Muscle layer of colon (tissue), 2 donors: ENCODE measurements around the gene FEM1C.
"Not testable (repeated sequence)": the region's sequence is repeated elsewhere in the genome, so short reads cannot be mapped to it uniquely, and the experiment has no call there.

ENCODE experiments used
- H3K27ac ChIP-seq: one replicate; pipeline ENCODE4 v1.7.0; 2013; ENCODE audit warnings: low read depth, mild to moderate bottlenecking, low read length, moderate library complexity
- H3K27me3 ChIP-seq, 2 donors: one replicate each; pipeline ENCODE4 v1.7.0; 2013; ENCODE audit warnings: low read length in 2 of 2, mild to moderate bottlenecking in 2 of 2; ENCODE audit not compliant: insufficient read depth in 2 of 2, control insufficient read depth in 1 of 2
- H3K36me3 ChIP-seq: one replicate; pipeline ENCODE4 v1.7.0; 2013; ENCODE audit warnings: mild to moderate bottlenecking, low read length; ENCODE audit not compliant: insufficient read depth
- H3K4me1 ChIP-seq: one replicate; pipeline ENCODE4 v1.7.0; 2013; ENCODE audit warnings: mild to moderate bottlenecking, low read length; ENCODE audit not compliant: insufficient read depth
- H3K4me3 ChIP-seq, 2 donors: one replicate each; pipeline ENCODE4 v1.7.0; 2013; ENCODE audit warnings: low read length in 2 of 2, low read depth in 1 of 2, mild to moderate bottlenecking in 1 of 2, moderate library complexity in 1 of 2
- H3K9ac ChIP-seq: one replicate; pipeline ENCODE4 v1.7.0; 2013; ENCODE audit warnings: low read length
- H3K9me3 ChIP-seq: one replicate; pipeline ENCODE4 v1.7.0; 2013; ENCODE audit warnings: mild to moderate bottlenecking, low read length
- donor health status: abdominal sarcoma.
- donor health status: Adenocarcinoma of cecum.

The FEM1C gene

DNA sequence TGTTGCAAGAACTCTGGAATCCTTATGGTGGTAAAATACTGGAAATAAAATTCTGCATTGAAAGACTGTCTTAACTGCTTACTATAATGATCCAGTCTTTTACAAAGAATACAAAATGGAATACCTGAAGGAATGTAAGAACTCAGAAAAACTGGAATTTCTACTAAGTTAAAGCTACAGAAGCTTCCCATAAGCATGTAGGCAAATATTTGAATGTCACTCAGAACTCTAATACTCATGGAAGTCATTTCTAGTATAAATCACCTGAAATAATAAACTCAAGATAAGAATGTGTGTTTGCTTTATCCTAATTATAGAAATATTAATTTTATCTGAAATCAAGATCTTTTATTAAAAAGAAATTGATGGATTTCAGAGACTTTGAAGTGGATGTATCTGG lies 54.8 kb downstream of the FEM1C start:
- Histone ChIP-seq H3K9ac (no peak overlapping the region), H3K4me1 (no peaks in the 10 kb centered on the region), H3K27me3 (no peaks in the 10 kb centered on the region), H3K36me3 (no peaks in the 10 kb centered on the region), H3K27ac (no peak overlapping the region), H3K9me3 (no peaks in the 10 kb centered on the region), H3K4me3 (no peak overlapping the region)

DNA sequence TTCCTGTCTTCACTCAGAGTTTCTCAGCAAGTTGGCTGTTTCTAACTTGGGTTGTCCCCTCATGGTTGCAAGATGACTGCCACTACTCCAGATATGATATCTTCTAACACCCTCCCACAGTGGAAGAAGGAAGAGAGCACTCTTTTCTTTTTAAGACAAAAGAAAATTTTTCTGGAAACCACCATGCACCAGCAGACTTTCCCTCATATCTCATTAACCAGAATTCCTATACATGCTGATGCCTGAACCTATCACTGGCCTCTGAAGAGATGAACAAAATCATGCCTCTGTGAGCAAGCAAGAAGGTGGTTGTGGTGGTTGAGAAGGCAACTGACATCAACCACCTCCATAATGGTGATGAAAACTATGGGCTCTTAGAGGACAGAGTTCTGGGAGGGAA lies 56.8 kb downstream of the FEM1C start:
- H3K27ac ChIP-seq: no peak overlapping the region
- no peaks in the 10 kb centered on the region for H3K4me1 ChIP-seq
- no peaks in the 10 kb centered on the region for H3K36me3 ChIP-seq
- H3K4me3 ChIP-seq: no peak overlapping the region
- no peak overlapping the region for H3K9ac ChIP-seq
- H3K27me3 ChIP-seq: no peaks in the 10 kb centered on the region
- no peaks in the 10 kb centered on the region for H3K9me3 ChIP-seq

DNA sequence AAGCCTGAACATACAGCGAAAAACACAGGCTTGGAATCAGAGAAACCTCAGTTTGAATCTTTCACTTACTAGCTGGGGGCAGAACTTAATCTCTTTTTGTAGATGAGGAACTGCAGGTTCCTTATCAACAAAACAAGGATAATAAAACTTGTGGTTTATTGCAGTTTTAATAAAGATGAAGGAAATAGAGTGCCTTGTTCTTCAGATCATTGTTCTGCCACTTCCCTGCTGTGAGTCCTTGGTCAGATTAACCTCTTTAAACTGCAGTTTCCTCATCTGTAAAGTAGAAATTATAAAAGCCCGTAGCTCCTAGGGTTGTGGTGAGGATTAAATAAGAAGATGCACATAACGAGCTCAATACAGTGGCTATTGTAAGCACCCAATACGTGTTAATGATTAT lies 57.4 kb downstream of the FEM1C start:
- no peak overlapping the region for H3K9ac ChIP-seq
- no peak overlapping the region for H3K4me3 ChIP-seq
- no peaks in the 10 kb centered on the region for H3K27me3 ChIP-seq
- H3K9me3 ChIP-seq: no peaks in the 10 kb centered on the region
- H3K4me1 ChIP-seq: no peaks in the 10 kb centered on the region
- H3K27ac ChIP-seq: no peak overlapping the region
- H3K36me3 ChIP-seq: no peaks in the 10 kb centered on the region

DNA sequence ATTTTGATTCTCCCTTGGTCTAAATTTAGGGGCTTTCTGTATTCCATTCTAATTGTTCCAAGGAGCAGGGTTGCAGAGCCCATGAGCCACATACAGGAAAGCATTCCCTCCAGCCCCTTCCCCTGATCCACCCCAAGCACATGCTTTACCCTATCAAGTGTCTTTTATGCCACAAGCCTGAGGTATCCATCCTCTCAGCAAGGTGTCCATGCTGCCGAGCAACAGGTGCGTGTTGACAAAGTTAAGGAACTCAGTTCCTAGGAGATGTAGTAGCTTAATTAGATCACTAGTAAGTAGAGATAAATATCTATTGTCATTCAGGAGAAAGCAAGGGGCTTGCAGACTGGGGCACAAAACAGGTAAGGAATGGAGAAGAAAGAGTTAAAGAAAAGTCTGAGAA lies 57.8 kb downstream of the FEM1C start:
- Histone ChIP-seq H3K4me1 (no peaks in the 10 kb centered on the region), H3K4me3 (no peak overlapping the region), H3K36me3 (no peaks in the 10 kb centered on the region), H3K27me3 (no peaks in the 10 kb centered on the region), H3K9ac (no peak overlapping the region), H3K27ac (no peak overlapping the region), H3K9me3 (no peaks in the 10 kb centered on the region)

DNA sequence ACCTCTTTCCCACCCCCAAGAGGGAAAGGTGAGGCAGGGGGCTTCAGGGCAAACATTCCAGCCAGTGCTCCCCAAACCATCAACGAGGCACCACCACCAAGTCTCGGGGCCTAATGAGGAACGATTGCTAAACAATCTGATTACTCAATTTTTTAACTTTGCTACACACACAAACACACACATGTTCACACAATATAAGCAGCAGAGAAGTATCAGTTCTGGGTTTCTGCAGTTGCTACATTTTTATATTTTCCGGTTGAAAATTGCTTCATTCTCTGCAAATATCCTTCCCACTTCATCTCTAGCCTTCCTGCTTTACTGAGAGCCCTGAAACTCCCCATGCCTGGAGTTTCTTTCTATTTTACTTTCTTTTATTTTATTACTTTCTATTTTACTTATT lies 60.2 kb downstream of the FEM1C start:
- Histone ChIP-seq H3K9ac (no peak overlapping the region), H3K4me1 (no peaks in the 10 kb centered on the region), H3K4me3 (no peak overlapping the region), H3K27ac (no peak overlapping the region), H3K9me3 (no peaks in the 10 kb centered on the region), H3K36me3 (no peaks in the 10 kb centered on the region), H3K27me3 (no peaks in the 10 kb centered on the region)

DNA sequence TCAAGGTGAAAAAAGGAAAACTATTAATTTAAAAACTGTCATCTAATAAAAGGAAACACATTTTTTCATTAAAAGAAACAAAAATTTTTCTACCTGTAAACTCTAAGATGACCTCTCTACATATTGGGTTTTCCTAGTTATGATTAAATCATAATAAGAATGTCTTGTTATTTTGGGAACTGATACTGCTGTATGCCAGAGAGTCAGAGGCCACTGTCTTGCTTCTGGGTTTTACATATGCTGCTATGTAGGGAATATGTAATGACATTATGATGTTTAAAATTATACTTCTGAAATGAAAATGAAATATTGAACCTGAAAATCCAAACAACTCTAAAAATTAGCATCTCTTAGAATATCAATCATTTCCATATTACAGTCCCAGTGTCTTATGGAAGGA lies 63.7 kb downstream of the FEM1C start:
- H3K9ac ChIP-seq: no peak overlapping the region
- H3K27ac ChIP-seq: no peak overlapping the region
- no peaks in the 10 kb centered on the region for H3K27me3 ChIP-seq
- H3K36me3 ChIP-seq: no peaks in the 10 kb centered on the region
- no peaks in the 10 kb centered on the region for H3K9me3 ChIP-seq
- no peaks in the 10 kb centered on the region for H3K4me1 ChIP-seq
- H3K4me3 ChIP-seq: no peak overlapping the region

DNA sequence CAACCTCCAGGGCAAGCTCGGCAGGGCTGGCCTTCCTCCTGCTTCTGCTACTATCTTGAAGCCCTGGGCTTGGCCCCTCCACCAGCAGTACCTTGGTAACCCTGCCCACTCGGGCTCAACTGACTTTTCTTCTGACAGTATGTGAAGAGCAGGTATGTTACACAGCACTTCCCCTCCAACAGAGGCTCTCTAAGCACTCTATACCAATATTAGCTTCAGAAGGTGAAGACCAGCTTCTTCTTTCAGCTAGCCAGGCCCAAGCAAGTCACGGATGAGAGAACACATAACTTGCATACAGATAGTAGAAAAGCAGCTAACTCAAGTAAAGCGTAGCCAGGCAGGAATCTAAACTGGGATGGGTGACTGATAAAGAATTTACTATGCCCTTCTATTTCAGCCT lies 64.3 kb downstream of the FEM1C start:
- no peak overlapping the region for H3K27ac ChIP-seq
- H3K4me1 ChIP-seq: no peaks in the 10 kb centered on the region
- H3K27me3 ChIP-seq: no peaks in the 10 kb centered on the region
- H3K9ac ChIP-seq: no peak overlapping the region
- H3K36me3 ChIP-seq: no peaks in the 10 kb centered on the region
- H3K9me3 ChIP-seq: no peaks in the 10 kb centered on the region
- H3K4me3 ChIP-seq: no peak overlapping the region

DNA sequence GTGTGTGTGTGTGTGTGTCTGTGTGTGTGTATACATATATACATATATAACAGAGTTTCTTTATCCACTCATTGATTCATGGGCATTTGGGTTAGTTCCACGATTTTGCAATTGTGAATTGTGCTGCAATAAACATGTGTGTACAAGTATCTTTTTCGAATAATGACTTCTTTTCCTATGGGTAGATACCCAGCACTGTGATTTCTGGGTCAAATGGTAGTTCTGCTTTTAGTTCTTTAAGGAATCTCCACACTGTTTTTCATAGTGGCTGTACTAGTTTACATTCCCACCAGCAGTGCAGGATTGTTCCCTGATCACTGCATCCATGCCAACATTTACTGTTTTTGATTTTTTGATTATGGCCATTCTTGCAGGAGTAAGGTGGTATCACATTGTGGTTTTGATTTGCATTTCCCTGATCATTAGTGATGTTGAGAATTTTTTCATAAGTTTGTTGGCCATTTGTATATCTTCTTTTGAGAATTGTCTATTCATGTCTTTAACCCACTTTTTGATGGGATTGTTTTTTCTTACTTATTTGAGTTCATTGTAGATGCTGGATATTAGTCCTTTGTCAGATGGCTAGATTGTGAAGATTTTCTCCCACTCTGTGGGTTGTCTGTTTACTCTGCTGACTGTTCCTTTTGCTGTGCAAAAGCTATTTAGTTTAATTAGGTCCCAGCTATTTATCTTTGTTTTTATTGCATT lies 65.3 kb downstream of the FEM1C start:
- H3K9ac ChIP-seq, H3K9me3 ChIP-seq, H3K27me3 ChIP-seq, H3K4me3 ChIP-seq, H3K36me3 ChIP-seq, H3K4me1 ChIP-seq, H3K27ac ChIP-seq: not testable (repeated sequence)

DNA sequence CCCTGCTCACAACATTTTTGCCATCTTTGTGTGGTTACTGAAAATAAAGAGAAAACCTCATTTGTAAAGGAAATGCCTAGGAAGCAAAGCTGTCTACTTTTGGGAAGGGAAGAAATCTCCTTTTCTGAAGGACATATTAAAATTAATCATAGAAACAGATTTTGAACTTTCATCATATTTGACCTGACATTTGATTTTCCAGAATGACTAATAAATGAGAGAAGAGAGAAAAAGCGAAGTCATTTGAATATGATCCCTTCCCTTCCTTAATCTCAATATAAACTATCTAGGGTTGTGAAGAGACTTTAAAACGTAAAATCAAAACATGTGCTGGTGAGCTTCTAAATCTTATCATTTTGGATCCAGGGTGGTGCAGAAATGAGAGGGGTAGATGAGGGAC lies 66.3 kb downstream of the FEM1C start:
- H3K27me3 ChIP-seq: no peaks in the 10 kb centered on the region
- H3K27ac ChIP-seq: no peak overlapping the region
- H3K4me1 ChIP-seq: no peaks in the 10 kb centered on the region
- H3K36me3 ChIP-seq: no peaks in the 10 kb centered on the region
- no peaks in the 10 kb centered on the region for H3K9me3 ChIP-seq
- no peak overlapping the region for H3K4me3 ChIP-seq
- no peak overlapping the region for H3K9ac ChIP-seq

DNA sequence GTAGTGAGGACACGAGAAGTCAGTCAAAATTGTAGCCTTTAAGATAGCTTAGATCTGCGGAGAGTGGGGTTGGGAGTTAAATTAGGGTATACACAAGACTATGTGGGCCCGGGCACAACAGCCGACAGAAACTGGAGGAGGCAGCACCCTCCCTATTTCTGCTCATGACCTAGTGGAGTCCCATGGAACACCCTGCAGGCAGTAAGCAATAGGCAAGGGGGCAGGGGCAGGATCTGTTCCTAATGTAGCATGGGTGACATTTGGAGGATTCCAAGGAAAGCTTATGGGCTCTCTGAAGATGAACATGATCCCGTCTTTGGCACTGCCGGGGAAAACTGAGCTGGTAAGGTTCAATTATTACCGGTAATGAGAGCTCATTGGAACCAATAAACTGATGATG lies 67.0 kb downstream of the FEM1C start:
- Histone ChIP-seq H3K9me3 (no peaks in the 10 kb centered on the region), H3K27ac (no peak overlapping the region), H3K36me3 (no peaks in the 10 kb centered on the region), H3K4me1 (peaks cover 4% of the 10 kb centered on the region), H3K27me3 (no peaks in the 10 kb centered on the region), H3K4me3 (no peak overlapping the region), H3K9ac (no peak overlapping the region)

DNA sequence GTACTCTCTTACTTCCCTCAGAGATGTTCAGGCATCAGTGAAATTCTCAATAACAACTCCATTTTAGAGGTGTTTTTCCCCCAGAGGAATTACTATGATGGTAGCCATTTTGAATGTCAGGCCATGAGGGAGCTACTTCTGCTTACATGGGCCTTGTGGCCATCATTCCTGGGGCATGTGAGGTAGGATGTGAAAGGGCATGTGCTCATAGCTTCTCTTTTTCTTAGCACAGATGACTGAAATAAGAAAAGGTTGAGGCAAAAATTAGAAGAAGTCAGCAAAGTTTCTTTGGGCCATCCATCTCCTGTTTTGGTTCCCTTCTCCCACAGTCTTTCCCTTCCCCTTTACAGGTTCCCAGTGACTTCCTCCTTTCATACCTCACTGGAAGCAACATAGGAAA lies 68.8 kb downstream of the FEM1C start:
- Histone ChIP-seq H3K9ac (no peak overlapping the region), H3K27me3 (no peaks in the 10 kb centered on the region), H3K27ac (no peak overlapping the region), H3K36me3 (no peaks in the 10 kb centered on the region), H3K4me3 (no peak overlapping the region), H3K4me1 (peaks cover 7% of the 10 kb centered on the region), H3K9me3 (no peaks in the 10 kb centered on the region)

DNA sequence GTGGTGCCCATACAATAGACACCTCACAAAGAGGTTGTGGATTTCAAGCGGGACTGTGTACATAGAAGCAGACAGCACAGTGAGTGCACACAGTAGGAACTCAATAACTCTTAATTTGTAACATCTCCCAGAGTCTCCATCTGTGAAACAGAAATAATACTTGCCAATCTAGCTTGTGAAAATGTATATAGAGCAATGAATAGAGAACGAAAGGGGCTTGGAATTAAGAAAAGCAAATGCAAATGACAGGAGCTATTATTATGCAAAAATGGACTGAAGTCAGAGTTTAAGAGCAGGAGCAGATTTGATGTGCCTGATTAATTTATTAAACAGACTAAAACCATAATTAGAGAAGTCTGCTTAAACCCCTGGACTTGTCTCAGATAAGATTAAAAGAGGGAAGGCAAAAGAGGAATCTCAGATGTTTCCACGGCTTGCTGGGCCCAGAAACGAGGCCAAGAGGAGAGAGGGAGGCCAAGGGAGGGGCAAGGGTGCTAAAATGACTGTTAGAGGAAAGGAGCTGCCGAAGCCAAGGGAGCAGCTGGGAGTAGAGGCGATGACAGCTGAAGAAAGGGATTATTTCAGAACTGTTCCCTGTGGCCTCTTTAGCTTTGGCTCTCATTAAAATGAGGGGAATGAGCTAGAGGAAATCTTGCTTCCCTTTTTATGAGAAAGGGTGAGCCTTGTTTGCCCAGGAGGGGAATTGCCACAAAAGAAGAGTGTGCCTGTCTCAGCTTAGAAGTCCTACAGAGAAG lies 72.1 kb downstream of the FEM1C start:
- H3K36me3 ChIP-seq: no peaks in the 10 kb centered on the region
- no peaks in the 10 kb centered on the region for H3K9me3 ChIP-seq
- H3K27ac ChIP-seq: no peak overlapping the region
- peaks cover 7% of the 10 kb centered on the region for H3K4me1 ChIP-seq
- H3K4me3 ChIP-seq: no peak overlapping the region
- no peak overlapping the region for H3K9ac ChIP-seq
- no peaks in the 10 kb centered on the region for H3K27me3 ChIP-seq
